ENCODE results near the gene TSPAN15. TPM values are rescaled to one million over a fixed set of nuclear protein-coding genes. Genes with fewer than 3 reads are reported as not detected.

The TSPAN15 gene
- total RNA-seq, 3 donors from 2014 or later (not counting 1 experiment from before 2014, with no cell fraction given): 1.3 to 3.9 (median 2.1) TPM

DNA sequence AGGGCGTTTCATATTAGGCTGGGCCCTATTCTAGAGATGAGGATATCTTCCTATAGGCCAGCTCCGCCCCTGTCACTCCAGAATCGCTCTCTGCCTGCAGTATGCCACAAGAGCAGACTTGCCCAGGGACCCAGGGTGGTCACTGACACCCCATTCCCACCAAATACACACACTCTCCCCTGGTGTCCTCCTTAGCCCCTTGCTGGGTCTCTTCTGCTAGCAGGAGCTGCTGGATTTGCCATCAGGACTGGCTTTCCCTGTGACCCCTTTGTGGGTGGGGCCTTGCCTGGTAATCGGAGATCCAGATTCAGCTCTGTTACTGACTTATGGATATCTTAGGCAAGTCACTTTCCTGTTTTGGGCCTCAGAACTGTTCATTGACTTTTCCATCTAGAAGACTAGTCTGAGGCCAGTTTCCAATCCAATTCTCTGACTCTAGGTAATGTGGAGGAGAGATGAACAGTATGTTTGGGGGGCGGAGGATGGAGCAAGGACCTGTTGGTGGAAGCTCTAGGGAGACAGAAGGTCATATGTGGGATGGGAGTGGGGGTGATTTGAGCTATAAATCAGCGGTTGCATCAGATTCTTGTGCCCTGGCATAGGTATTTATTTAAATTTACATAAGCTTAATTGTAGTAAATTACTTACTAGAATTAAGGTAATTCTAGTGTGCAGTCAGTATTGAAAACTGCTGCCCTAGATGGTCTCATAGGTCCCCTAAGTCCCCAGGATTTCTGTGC, 1.6 kb downstream of the TSPAN15 start:
- Mint-ChIP-seq H3K36me3 (no peaks in the 10 kb centered on the region), H3K4me1 (peaks cover 5 to 16% of the 10 kb centered on the region in 2 donors), H3K4me3 (peak overlapping the region; percentile 95), H3K27ac (no peak overlapping the region), H3K9me3 (no peaks in the 10 kb centered on the region), H3K27me3 (ENCODE audit: low read depth in 2 of 2) (peaks cover 10 to 16% of the 10 kb centered on the region in 2 donors)
- ATAC-seq (no peak), DNase-seq (no peak)
- intact Hi-C loops (cut with micrococcal nuclease): no loop called here
- TF ChIP-seq, protein P1, sequence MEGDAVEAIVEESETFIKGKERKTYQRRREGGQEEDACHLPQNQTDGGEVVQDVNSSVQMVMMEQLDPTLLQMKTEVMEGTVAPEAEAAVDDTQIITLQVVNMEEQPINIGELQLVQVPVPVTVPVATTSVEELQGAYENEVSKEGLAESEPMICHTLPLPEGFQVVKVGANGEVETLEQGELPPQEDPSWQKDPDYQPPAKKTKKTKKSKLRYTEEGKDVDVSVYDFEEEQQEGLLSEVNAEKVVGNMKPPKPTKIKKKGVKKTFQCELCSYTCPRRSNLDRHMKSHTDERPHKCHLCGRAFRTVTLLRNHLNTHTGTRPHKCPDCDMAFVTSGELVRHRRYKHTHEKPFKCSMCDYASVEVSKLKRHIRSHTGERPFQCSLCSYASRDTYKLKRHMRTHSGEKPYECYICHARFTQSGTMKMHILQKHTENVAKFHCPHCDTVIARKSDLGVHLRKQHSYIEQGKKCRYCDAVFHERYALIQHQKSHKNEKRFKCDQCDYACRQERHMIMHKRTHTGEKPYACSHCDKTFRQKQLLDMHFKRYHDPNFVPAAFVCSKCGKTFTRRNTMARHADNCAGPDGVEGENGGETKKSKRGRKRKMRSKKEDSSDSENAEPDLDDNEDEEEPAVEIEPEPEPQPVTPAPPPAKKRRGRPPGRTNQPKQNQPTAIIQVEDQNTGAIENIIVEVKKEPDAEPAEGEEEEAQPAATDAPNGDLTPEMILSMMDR (IDR thresholded peaks at IDR 0.05): no peak
- Histone ChIP-seq H3K36me3 (ENCODE audit: control insufficient read depth, insufficient read depth, low read length) (no peaks in the 10 kb centered on the region), H3K4me1 (ENCODE audit: control insufficient read depth, insufficient read depth, low read length) (peaks cover 13% of the 10 kb centered on the region), H3K27me3 (ENCODE audit: control insufficient read depth, insufficient read depth, low read length) (no peaks in the 10 kb centered on the region), H3K27ac (ENCODE audit: low read length) (no peak overlapping the region), H3K4me3 (ENCODE audit: low read length) (no peak overlapping the region), H3K9me3 (ENCODE audit: control insufficient read depth, insufficient read depth, low read length) (no peaks in the 10 kb centered on the region)
- WGBS (ENCODE audit: insufficient coverage): 88% methylated on average over 5 of the region's 6 CpGs

DNA sequence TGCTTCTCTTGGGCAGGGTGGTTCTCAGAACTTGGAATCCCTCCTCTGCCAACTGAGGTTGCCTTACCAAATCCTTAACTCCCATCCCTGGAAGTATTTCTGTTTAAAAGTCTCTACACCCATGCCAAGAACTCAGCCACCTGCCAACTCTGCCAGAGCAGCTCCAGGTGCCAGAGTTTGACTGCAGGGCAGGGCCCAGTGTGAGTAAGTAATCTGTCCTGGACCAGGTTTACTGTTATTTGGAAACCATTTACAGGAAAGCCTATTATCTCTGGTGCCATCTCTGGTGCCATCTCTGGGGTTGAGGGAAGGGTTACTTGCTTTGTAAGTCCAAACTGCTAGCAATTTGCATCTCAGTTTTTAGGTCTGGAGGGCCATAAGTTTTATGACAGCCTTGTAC, 2.5 kb downstream of the TSPAN15 start:
- H3K9me3 Mint-ChIP-seq: no peaks in the 10 kb centered on the region
- Histone ChIP-seq H3K4me1 (ENCODE audit: control insufficient read depth, insufficient read depth, low read length) (peaks cover 13% of the 10 kb centered on the region), H3K4me3 (ENCODE audit: low read length) (no peak overlapping the region), H3K36me3 (ENCODE audit: control insufficient read depth, insufficient read depth, low read length) (no peaks in the 10 kb centered on the region), H3K27ac (ENCODE audit: low read length) (no peak overlapping the region), H3K9me3 (ENCODE audit: control insufficient read depth, insufficient read depth, low read length) (no peaks in the 10 kb centered on the region), H3K27me3 (ENCODE audit: control insufficient read depth, insufficient read depth, low read length) (no peaks in the 10 kb centered on the region)
- H3K4me1 Mint-ChIP-seq: peaks cover 5 to 16% of the 10 kb centered on the region in 2 donors
- TF ChIP-seq, protein P1 (IDR thresholded peaks at IDR 0.05): no peak
- H3K4me3 Mint-ChIP-seq: no peak overlapping the region
- DNase-seq: no peak
- H3K27ac Mint-ChIP-seq: no peak overlapping the region
- H3K36me3 Mint-ChIP-seq: no peaks in the 10 kb centered on the region
- intact Hi-C loops (cut with micrococcal nuclease): no loop called here
- H3K27me3 Mint-ChIP-seq (ENCODE audit: low read depth in 2 of 2): peaks cover 10 to 16% of the 10 kb centered on the region in 2 donors
- ATAC-seq: no peak

DNA sequence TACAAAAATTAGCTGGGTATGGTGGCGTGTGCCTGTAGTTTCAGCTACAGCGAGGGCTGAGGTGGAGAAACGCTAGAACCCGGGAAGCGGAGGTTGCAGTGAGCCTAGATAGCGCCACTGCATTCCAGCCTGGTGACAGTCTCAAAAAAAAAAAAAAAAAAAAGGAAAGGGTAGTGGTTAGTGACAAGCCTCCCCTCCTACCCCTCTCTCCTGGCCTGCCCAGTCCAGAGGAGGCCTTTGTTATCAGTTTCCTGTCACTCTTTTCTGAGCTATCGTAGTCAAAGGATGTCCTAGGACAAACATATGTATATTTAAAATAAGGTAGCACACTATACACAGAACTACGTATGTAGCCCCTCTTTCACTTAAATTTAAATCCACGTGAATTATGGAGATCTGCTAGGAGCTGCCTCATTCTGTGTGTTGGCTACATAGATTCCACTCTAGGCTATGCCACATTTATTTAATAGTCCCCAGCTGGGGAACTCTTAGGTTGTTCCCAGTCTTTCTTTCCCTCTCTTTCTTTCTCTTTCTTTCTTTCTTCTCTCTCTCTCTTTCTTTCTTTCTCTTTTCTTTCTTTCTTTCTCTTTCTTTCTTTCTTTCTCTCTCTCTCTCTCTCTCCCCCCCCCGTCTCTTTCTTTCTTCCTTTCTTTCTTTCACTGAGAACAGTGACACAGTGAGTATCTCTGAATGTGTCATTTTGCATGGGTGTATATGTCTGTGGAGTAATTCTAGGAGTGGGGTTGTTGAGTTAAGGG, 3.9 kb downstream of the TSPAN15 start:
- WGBS (ENCODE audit: insufficient coverage): 95% methylated on average over 6 of the region's 10 CpGs
- no peak overlapping the region for H3K4me3 ChIP-seq (ENCODE audit: low read length)
- H3K4me1 Mint-ChIP-seq: peaks cover 5 to 16% of the 10 kb centered on the region in 2 donors
- no peaks in the 10 kb centered on the region for H3K27me3 ChIP-seq (ENCODE audit: control insufficient read depth, insufficient read depth, low read length)
- H3K36me3 Mint-ChIP-seq: no peaks in the 10 kb centered on the region
- H3K27ac ChIP-seq (ENCODE audit: low read length): no peak overlapping the region
- H3K36me3 ChIP-seq (ENCODE audit: control insufficient read depth, insufficient read depth, low read length): no peaks in the 10 kb centered on the region
- intact Hi-C loops (cut with micrococcal nuclease): no loop called here
- no peak overlapping the region for H3K27ac Mint-ChIP-seq
- no peaks in the 10 kb centered on the region for H3K9me3 Mint-ChIP-seq
- no peaks in the 10 kb centered on the region for H3K9me3 ChIP-seq (ENCODE audit: control insufficient read depth, insufficient read depth, low read length)
- TF ChIP-seq, protein P1 (IDR thresholded peaks at IDR 0.05): no peak
- no peak overlapping the region for H3K4me3 Mint-ChIP-seq
- ATAC-seq (no peak), DNase-seq (no peak)
- H3K4me1 ChIP-seq (ENCODE audit: control insufficient read depth, insufficient read depth, low read length): peaks cover 13% of the 10 kb centered on the region
- H3K27me3 Mint-ChIP-seq (ENCODE audit: low read depth in 2 of 2): peaks cover 10 to 13% of the 10 kb centered on the region in 2 donors

Measured in natural killer cell (primary cell).